NCI-H526 (cell line): Measurements from ENCODE around the gene ABTB2.
"Not testable (repeated sequence)": the region's sequence is repeated elsewhere in the genome, so short reads cannot be mapped to it uniquely, and the experiment has no call there.

Experiments
- DNase-seq, 2 experiments: peaks; one replicate each; lab custom pipeline; 2025; lab: John Stamatoyannopoulos, UW

Gene ABTB2

GRCh38 chr11:34357701-34358257, at the start of gene ABTB2:
Gene ABTB2, minus strand, starts transcription at chr11:34358010.
- DNase-seq, result peak; percentile 92 to 99

GRCh38 chr11:34407121-34407813, 49.5 kb upstream of the ABTB2 start:
- DNase-seq, result no peak

- DNase-seq, result no peak
Observed at GRCh38 chr11:34406413-34406812, 48.6 kb upstream of the ABTB2 start.

GRCh38 chr11:34405079-34405858, 47.5 kb upstream of the ABTB2 start:
- peak in 1 of 2 experiments; percentile 6 for DNase-seq

- no peak for DNase-seq
Observed at GRCh38 chr11:34404280-34404679, 46.5 kb upstream of the ABTB2 start.

GRCh38 chr11:34403431-34403830, 45.6 kb upstream of the ABTB2 start:
- DNase-seq, result no peak

- no peak for DNase-seq
Observed at GRCh38 chr11:34397811-34398210, 40.0 kb upstream of the ABTB2 start.

GRCh38 chr11:34397120-34397519, 39.3 kb upstream of the ABTB2 start:
- no peak for DNase-seq

GRCh38 chr11:34395916-34396550, 38.2 kb upstream of the ABTB2 start:
- no peak for DNase-seq

GRCh38 chr11:34394771-34395300, 37.0 kb upstream of the ABTB2 start:
- no peak for DNase-seq

- DNase-seq, result no peak
Observed at GRCh38 chr11:34387653-34388052, 29.8 kb upstream of the ABTB2 start.

GRCh38 chr11:34386356-34386755, 28.5 kb upstream of the ABTB2 start:
- not testable (repeated sequence) for DNase-seq

- no peak for DNase-seq
Observed at GRCh38 chr11:34382532-34383276, 24.9 kb upstream of the ABTB2 start.

GRCh38 chr11:34381775-34382174, 24.0 kb upstream of the ABTB2 start:
- no peak for DNase-seq

GRCh38 chr11:34380696-34381095, 22.9 kb upstream of the ABTB2 start:
- DNase-seq, result no peak

GRCh38 chr11:34379539-34379938, 21.7 kb upstream of the ABTB2 start:
- DNase-seq, result no peak

GRCh38 chr11:34379079-34379478, 21.3 kb upstream of the ABTB2 start:
- no peak for DNase-seq

GRCh38 chr11:34373727-34374126, 15.9 kb upstream of the ABTB2 start:
- no peak for DNase-seq

GRCh38 chr11:34366522-34366921, 8.7 kb upstream of the ABTB2 start:
- peak in 1 of 2 experiments; percentile 75 for DNase-seq

GRCh38 chr11:34364102-34364501, 6.3 kb upstream of the ABTB2 start:
- no peak for DNase-seq

GRCh38 chr11:34363363-34364084, 5.7 kb upstream of the ABTB2 start:
- no peak for DNase-seq
